ENCODE data around the gene PIN1.
"Not testable (repeated sequence)": the region's sequence is repeated elsewhere in the genome, so short reads cannot be mapped to it uniquely, and the experiment has no call there.

Gene PIN1

GRCh38 chr19:9834726-9835506 is at the start of gene PIN1:
Gene PIN1, plus strand, starts transcription at chr19:9835318. Its CDS starts 27 bp downstream, at chr19:9835345.
- DNase-seq (ENCODE audit: low spot score), result peak; percentile 98

GRCh38 chr19:9785367-9786331 is 49.5 kb upstream of the PIN1 start:
- peak; percentile 94 for DNase-seq (ENCODE audit: low spot score)

- DNase-seq (ENCODE audit: low spot score), result no peak
Observed at GRCh38 chr19:9786342-9786741, 48.8 kb upstream of the PIN1 start.

- no peak for DNase-seq (ENCODE audit: low spot score)
Observed at GRCh38 chr19:9786819-9787218, 48.3 kb upstream of the PIN1 start.

- DNase-seq (ENCODE audit: low spot score), result not testable (repeated sequence)
Observed at GRCh38 chr19:9788604-9789003, 46.5 kb upstream of the PIN1 start.

- no peak for DNase-seq (ENCODE audit: low spot score)
Observed at GRCh38 chr19:9789066-9789465, 46.1 kb upstream of the PIN1 start.

GRCh38 chr19:9789579-9789978 is 45.5 kb upstream of the PIN1 start:
- not testable (repeated sequence) for DNase-seq (ENCODE audit: low spot score)

- not testable (repeated sequence) for DNase-seq (ENCODE audit: low spot score)
Observed at GRCh38 chr19:9791073-9791367, 44.1 kb upstream of the PIN1 start.

- peak; percentile 88 for DNase-seq (ENCODE audit: low spot score)
Observed at GRCh38 chr19:9791552-9792205, 43.4 kb upstream of the PIN1 start.

- peak; percentile 88 for DNase-seq (ENCODE audit: low spot score)
Observed at GRCh38 chr19:9792206-9793070, 42.7 kb upstream of the PIN1 start.

- DNase-seq (ENCODE audit: low spot score), result no peak
Observed at GRCh38 chr19:9793071-9793591, 42.0 kb upstream of the PIN1 start.

GRCh38 chr19:9796113-9796773 is 38.9 kb upstream of the PIN1 start:
- peak; percentile 62 for DNase-seq (ENCODE audit: low spot score)

- no peak for DNase-seq (ENCODE audit: low spot score)
Observed at GRCh38 chr19:9797871-9798270, 37.2 kb upstream of the PIN1 start.

GRCh38 chr19:9799162-9799561 is 36.0 kb upstream of the PIN1 start:
- no peak for DNase-seq (ENCODE audit: low spot score)

GRCh38 chr19:9801976-9802375 is 33.1 kb upstream of the PIN1 start:
- DNase-seq (ENCODE audit: low spot score), result no peak

GRCh38 chr19:9806803-9807202 is 28.3 kb upstream of the PIN1 start:
- DNase-seq (ENCODE audit: low spot score), result no peak

- DNase-seq (ENCODE audit: low spot score), result no peak
Observed at GRCh38 chr19:9808855-9809824, 26.0 kb upstream of the PIN1 start.

GRCh38 chr19:9811139-9811538 is 24.0 kb upstream of the PIN1 start:
- no peak for DNase-seq (ENCODE audit: low spot score)

GRCh38 chr19:9818175-9818733 is 16.9 kb upstream of the PIN1 start:
- DNase-seq (ENCODE audit: low spot score), result no peak
